ENCODE measurements around the gene L3MBTL3.

GRCh38 chr6:130046671-130047070 lies 28.3 kb downstream of the L3MBTL3 start:
- no peak for TF ChIP-seq POLR2A (IDR thresholded peaks at IDR 0.05; ENCODE audit: low read length)
- no peak for TF ChIP-seq GATA1 (IDR thresholded peaks at IDR 0.05; ENCODE audit: low read depth, low read length)
